SK-N-SH (cell line): ENCODE results near the gene AHNAK2.
"Not testable (repeated sequence)": the region's sequence is repeated elsewhere in the genome, so short reads cannot be mapped to it uniquely, and the experiment has no call there.

Experiments used
- CHD2 ChIP-seq: fragments of 150-350 bp; IDR thresholded peaks from 2 replicates; pipeline ENCODE4 v1.6.1; 2018; ENCODE audit warnings: low read length; ENCODE audit not compliant: partially characterized antibody
- CTCF ChIP-seq: fragments of 200-600 bp; sonication (generic); IDR thresholded peaks from 2 replicates; pipeline ENCODE4 v1.6.1; 2017; ENCODE audit warnings: antibody characterized with exemption, mild to moderate bottlenecking, moderate library complexity
- ELF1 ChIP-seq: IDR thresholded peaks from 2 replicates; pipeline ENCODE4 v1.4.0; 2012
- EP300 ChIP-seq, 2 experiments: IDR thresholded peaks; 2 replicates each; pipeline versions ENCODE4 v1.4.0 to v1.6.1; 2012; ENCODE audit warnings: borderline replicate concordance in 1 of 2, low read depth in 1 of 2, low read length in 1 of 2
- FOXM1 ChIP-seq: IDR thresholded peaks from 2 replicates; pipeline ENCODE4 v1.4.0; 2012; ENCODE audit warnings: low read depth, mild to moderate bottlenecking
- GABPA ChIP-seq: IDR thresholded peaks from 2 replicates; pipeline ENCODE4 v1.4.0; 2012; ENCODE audit warnings: low read depth, mild to moderate bottlenecking
- POLR2AphosphoS5 ChIP-seq: IDR thresholded peaks from 2 replicates; pipeline ENCODE4 v1.6.1; 2012; ENCODE audit warnings: low read depth, low read length
- RAD21 ChIP-seq: IDR thresholded peaks from 2 replicates; pipeline ENCODE4 v1.6.1; 2012; ENCODE audit warnings: mild to moderate bottlenecking, low read length
- RFX5 ChIP-seq: IDR thresholded peaks from 2 replicates; pipeline ENCODE4 v1.6.1; 2012; ENCODE audit warnings: mild to moderate bottlenecking, improper control_type of control experiment, low read length
- SMC3 ChIP-seq: IDR thresholded peaks from 2 replicates; pipeline ENCODE4 v1.6.1; 2012; ENCODE audit warnings: low read depth, low read length, improper control_type of control experiment
- USF2 ChIP-seq: fragments of 150-350 bp; IDR thresholded peaks from 2 replicates; pipeline ENCODE4 v1.6.1; 2017; ENCODE audit warnings: antibody characterized with exemption, low read length, low read depth, borderline replicate concordance
- TF ChIP-seq, protein P1 (sequence below): IDR thresholded peaks from 2 replicates; pipeline ENCODE4 v1.6.1; 2012; ENCODE audit warnings: mild to moderate bottlenecking, low read depth, low read length, moderate library complexity

- not testable (repeated sequence) for TF ChIP-seq CTCF; ELF1; SMC3; CHD2; RFX5; EP300 (IDR thresholded peaks at IDR 0.05; ENCODE audit: borderline replicate concordance in 1 of 2, low read depth in 1 of 2, low read length in 1 of 2); USF2; RAD21; FOXM1; POLR2AphosphoS5; GABPA
- TF ChIP-seq, protein P1, sequence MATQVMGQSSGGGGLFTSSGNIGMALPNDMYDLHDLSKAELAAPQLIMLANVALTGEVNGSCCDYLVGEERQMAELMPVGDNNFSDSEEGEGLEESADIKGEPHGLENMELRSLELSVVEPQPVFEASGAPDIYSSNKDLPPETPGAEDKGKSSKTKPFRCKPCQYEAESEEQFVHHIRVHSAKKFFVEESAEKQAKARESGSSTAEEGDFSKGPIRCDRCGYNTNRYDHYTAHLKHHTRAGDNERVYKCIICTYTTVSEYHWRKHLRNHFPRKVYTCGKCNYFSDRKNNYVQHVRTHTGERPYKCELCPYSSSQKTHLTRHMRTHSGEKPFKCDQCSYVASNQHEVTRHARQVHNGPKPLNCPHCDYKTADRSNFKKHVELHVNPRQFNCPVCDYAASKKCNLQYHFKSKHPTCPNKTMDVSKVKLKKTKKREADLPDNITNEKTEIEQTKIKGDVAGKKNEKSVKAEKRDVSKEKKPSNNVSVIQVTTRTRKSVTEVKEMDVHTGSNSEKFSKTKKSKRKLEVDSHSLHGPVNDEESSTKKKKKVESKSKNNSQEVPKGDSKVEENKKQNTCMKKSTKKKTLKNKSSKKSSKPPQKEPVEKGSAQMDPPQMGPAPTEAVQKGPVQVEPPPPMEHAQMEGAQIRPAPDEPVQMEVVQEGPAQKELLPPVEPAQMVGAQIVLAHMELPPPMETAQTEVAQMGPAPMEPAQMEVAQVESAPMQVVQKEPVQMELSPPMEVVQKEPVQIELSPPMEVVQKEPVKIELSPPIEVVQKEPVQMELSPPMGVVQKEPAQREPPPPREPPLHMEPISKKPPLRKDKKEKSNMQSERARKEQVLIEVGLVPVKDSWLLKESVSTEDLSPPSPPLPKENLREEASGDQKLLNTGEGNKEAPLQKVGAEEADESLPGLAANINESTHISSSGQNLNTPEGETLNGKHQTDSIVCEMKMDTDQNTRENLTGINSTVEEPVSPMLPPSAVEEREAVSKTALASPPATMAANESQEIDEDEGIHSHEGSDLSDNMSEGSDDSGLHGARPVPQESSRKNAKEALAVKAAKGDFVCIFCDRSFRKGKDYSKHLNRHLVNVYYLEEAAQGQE = not testable (repeated sequence)
Measured at GRCh38 chr14:104944436-104945205, 33.6 kb downstream of the AHNAK2 start.
